Measurements from ENCODE around the gene DMRTA2. TPM values are rescaled to one million over a fixed set of nuclear protein-coding genes. Genes with fewer than 3 reads are reported as not detected.

The DMRTA2 gene
- total RNA-seq, 1 donor from 2014 or later = not detected

GRCh38 chr1:50426702-50427085 is 3.5 kb upstream of the DMRTA2 start:
- peaks cover 30% of the 10 kb centered on the region for H3F3A ChIP-seq (ENCODE audit: low read depth)
- H3K9me3 Mint-ChIP-seq = peaks cover 2% of the 10 kb centered on the region
- peak overlapping the region; percentile 75 for H3K4me2 ChIP-seq
- no peak overlapping the region for H3K9ac ChIP-seq
- no peaks in the 10 kb centered on the region for H3K9me3 ChIP-seq (ENCODE audit: low read depth)
- H2AFZ ChIP-seq (replicated peaks) = no peak overlapping the region
- H3K4me1 Mint-ChIP-seq = peaks cover 46% of the 10 kb centered on the region
- peaks cover 98% of the 10 kb centered on the region for H3K27me3 Mint-ChIP-seq (ENCODE audit: insufficient read depth, low read depth)
- H3K27ac ChIP-seq = no peak overlapping the region
- no peaks in the 10 kb centered on the region for H3K36me3 Mint-ChIP-seq
- peak overlapping the region; percentile 32 for H3K4me3 ChIP-seq
- H3K79me2 ChIP-seq (ENCODE audit: low read depth) = no peaks in the 10 kb centered on the region
- H3K27me3 ChIP-seq = peaks cover 100% of the 10 kb centered on the region
- H3K36me3 ChIP-seq = no peaks in the 10 kb centered on the region
- peaks cover 37% of the 10 kb centered on the region for H3K4me1 ChIP-seq
- no peak overlapping the region for H3K27ac Mint-ChIP-seq
- H3K4me3 Mint-ChIP-seq = no peak overlapping the region
- TF ChIP-seq EZH2 (IDR thresholded peaks at IDR 0.05) = no peak
- peaks cover 92% of the 10 kb centered on the region for H4K20me1 ChIP-seq (ENCODE audit: low read depth)
- peak; percentile 44 for DNase-seq (ENCODE audit: low spot score)

GRCh38 chr1:50426108-50426700 is 3.0 kb upstream of the DMRTA2 start:
- Histone ChIP-seq H3K4me3 (no peak overlapping the region), H3K36me3 (no peaks in the 10 kb centered on the region), H3K27me3 (peaks cover 100% of the 10 kb centered on the region), H3K4me2 (no peak overlapping the region), H3K27ac (no peak overlapping the region), H3K4me1 (peaks cover 37% of the 10 kb centered on the region), H4K20me1 (ENCODE audit: low read depth) (peaks cover 92% of the 10 kb centered on the region), H3K9ac (no peak overlapping the region), H2AFZ (replicated peaks) (no peak overlapping the region), H3F3A (ENCODE audit: low read depth) (peaks cover 30% of the 10 kb centered on the region), H3K79me2 (ENCODE audit: low read depth) (no peaks in the 10 kb centered on the region), H3K9me3 (ENCODE audit: low read depth) (no peaks in the 10 kb centered on the region)
- peaks cover 46% of the 10 kb centered on the region for H3K4me1 Mint-ChIP-seq
- H3K4me3 Mint-ChIP-seq = peak overlapping the region; percentile 64
- peak; percentile 34 for DNase-seq (ENCODE audit: low spot score)
- peaks cover 2% of the 10 kb centered on the region for H3K9me3 Mint-ChIP-seq
- TF ChIP-seq EZH2phosphoT487 (IDR thresholded peaks at IDR 0.05) (no peak), CTCF (IDR thresholded peaks at IDR 0.05) (no peak), EZH2 (IDR thresholded peaks at IDR 0.05) (no peak)
- no peaks in the 10 kb centered on the region for H3K36me3 Mint-ChIP-seq
- no peak overlapping the region for H3K27ac Mint-ChIP-seq
- H3K27me3 Mint-ChIP-seq (ENCODE audit: insufficient read depth, low read depth) = peaks cover 96% of the 10 kb centered on the region

- Mint-ChIP-seq H3K9me3 (peaks cover 2% of the 10 kb centered on the region), H3K27me3 (ENCODE audit: insufficient read depth, low read depth) (peaks cover 91% of the 10 kb centered on the region), H3K27ac (no peak overlapping the region), H3K36me3 (no peaks in the 10 kb centered on the region), H3K4me3 (peak overlapping the region; percentile 89), H3K4me1 (peaks cover 40% of the 10 kb centered on the region)
- H3K27ac ChIP-seq = no peak overlapping the region
- H3K4me1 ChIP-seq = peaks cover 34% of the 10 kb centered on the region
- peaks cover 93% of the 10 kb centered on the region for H4K20me1 ChIP-seq (ENCODE audit: low read depth)
- peak; percentile 75 for DNase-seq (ENCODE audit: low spot score)
- no peaks in the 10 kb centered on the region for H3K79me2 ChIP-seq (ENCODE audit: low read depth)
- no peaks in the 10 kb centered on the region for H3K36me3 ChIP-seq
- peaks cover 100% of the 10 kb centered on the region for H3K27me3 ChIP-seq
- H3K4me2 ChIP-seq = no peak overlapping the region
- peaks cover 34% of the 10 kb centered on the region for H3F3A ChIP-seq (ENCODE audit: low read depth)
- TF ChIP-seq EZH2phosphoT487 (IDR thresholded peaks at IDR 0.05) = peak; percentile 87
- TF ChIP-seq EZH2 (IDR thresholded peaks at IDR 0.05) = peak; percentile 48
- TF ChIP-seq CTCF (IDR thresholded peaks at IDR 0.05) = peak; percentile 39
- H2AFZ ChIP-seq (replicated peaks) = no peak overlapping the region
- no peak overlapping the region for H3K9ac ChIP-seq
- no peaks in the 10 kb centered on the region for H3K9me3 ChIP-seq (ENCODE audit: low read depth)
- no peak overlapping the region for H3K4me3 ChIP-seq
Measured at GRCh38 chr1:50425376-50426107, 2.3 kb upstream of the DMRTA2 start.

- H3K4me2 ChIP-seq = no peak overlapping the region
Measured at GRCh38 chr1:50424884-50425375, 1.7 kb upstream of the DMRTA2 start.

More at GRCh38 chr1:50424884-50425375, 1.7 kb upstream of the DMRTA2 start:
- peak; percentile 48 for DNase-seq (ENCODE audit: low spot score)
- H3K9me3 ChIP-seq (ENCODE audit: low read depth) = no peaks in the 10 kb centered on the region
- H3K27ac ChIP-seq = no peak overlapping the region
- no peaks in the 10 kb centered on the region for H3K79me2 ChIP-seq (ENCODE audit: low read depth)
- H3K9ac ChIP-seq = no peak overlapping the region
- no peak overlapping the region for H2AFZ ChIP-seq (replicated peaks)
- H3K4me3 ChIP-seq = no peak overlapping the region
- peaks cover 100% of the 10 kb centered on the region for H3K27me3 ChIP-seq
- H3K36me3 ChIP-seq = no peaks in the 10 kb centered on the region
- H3K4me1 ChIP-seq = peaks cover 30% of the 10 kb centered on the region
- H4K20me1 ChIP-seq (ENCODE audit: low read depth) = peaks cover 93% of the 10 kb centered on the region
- Mint-ChIP-seq H3K36me3 (peaks cover 2% of the 10 kb centered on the region), H3K4me1 (peaks cover 40% of the 10 kb centered on the region), H3K27me3 (ENCODE audit: insufficient read depth, low read depth) (peaks cover 92% of the 10 kb centered on the region), H3K27ac (no peak overlapping the region), H3K9me3 (peaks cover 2% of the 10 kb centered on the region), H3K4me3 (peak overlapping the region; percentile 89)
- peaks cover 40% of the 10 kb centered on the region for H3F3A ChIP-seq (ENCODE audit: low read depth)
- TF ChIP-seq EZH2phosphoT487 (IDR thresholded peaks at IDR 0.05) (peak; percentile 97), CTCF (IDR thresholded peaks at IDR 0.05) (no peak), EZH2 (IDR thresholded peaks at IDR 0.05) (peak; percentile 100)

Data from neural progenitor cell (in vitro differentiated cells).